Measurements from ENCODE around the gene PCNP. TPM values are rescaled to one million over a fixed set of nuclear protein-coding genes. Genes with fewer than 3 reads are reported as not detected.

The PCNP gene
- total and polyA plus RNA-seq, 2 donors (not counting 3 experiments of a cell fraction or from before 2014, with no cell fraction given) = 22.7 to 137 TPM

DNA sequence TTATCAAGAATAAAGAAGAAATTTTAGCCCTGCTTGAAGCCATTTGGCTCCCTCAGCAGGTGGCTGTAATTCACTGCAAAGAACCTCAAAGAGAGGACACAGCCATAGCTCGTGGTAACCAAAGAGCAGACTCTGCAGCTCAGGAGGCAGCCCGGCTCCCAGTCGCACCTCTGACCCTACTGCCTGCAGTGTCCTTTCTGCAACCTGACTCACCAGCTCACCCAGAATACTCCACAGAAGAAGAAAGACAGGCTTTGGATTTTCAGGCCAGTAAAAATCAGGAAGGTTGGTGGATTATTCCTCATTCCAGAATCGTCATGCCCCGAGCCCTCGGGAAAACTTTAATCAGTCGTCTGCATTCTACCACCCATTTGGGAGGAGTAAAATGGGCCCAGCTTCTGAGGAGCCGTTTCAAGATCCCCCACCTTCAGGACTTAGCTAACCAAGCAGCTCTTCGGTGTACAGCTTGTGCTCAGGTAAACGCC, 64.3 kb downstream of the PCNP start:
- no peak for FAIRE-seq
- TF ChIP-seq POLR2A (IDR thresholded peaks at IDR 0.05; ENCODE audit: low read depth, low read length) (no peak), FOS (IDR thresholded peaks at IDR 0.05; ENCODE audit: borderline replicate concordance, insufficient read depth, low read length) (no peak), GATA2 (IDR thresholded peaks at IDR 0.05; ENCODE audit: insufficient read depth, insufficient read length, low read depth, low read length) (no peak), POLR2AphosphoS5 (IDR thresholded peaks at IDR 0.05; ENCODE audit: insufficient read depth, low read depth, low read length) (no peak)
- TF ChIP-seq, protein P1, sequence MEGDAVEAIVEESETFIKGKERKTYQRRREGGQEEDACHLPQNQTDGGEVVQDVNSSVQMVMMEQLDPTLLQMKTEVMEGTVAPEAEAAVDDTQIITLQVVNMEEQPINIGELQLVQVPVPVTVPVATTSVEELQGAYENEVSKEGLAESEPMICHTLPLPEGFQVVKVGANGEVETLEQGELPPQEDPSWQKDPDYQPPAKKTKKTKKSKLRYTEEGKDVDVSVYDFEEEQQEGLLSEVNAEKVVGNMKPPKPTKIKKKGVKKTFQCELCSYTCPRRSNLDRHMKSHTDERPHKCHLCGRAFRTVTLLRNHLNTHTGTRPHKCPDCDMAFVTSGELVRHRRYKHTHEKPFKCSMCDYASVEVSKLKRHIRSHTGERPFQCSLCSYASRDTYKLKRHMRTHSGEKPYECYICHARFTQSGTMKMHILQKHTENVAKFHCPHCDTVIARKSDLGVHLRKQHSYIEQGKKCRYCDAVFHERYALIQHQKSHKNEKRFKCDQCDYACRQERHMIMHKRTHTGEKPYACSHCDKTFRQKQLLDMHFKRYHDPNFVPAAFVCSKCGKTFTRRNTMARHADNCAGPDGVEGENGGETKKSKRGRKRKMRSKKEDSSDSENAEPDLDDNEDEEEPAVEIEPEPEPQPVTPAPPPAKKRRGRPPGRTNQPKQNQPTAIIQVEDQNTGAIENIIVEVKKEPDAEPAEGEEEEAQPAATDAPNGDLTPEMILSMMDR (IDR thresholded peaks at IDR 0.05; ENCODE audit: extremely low read depth in 1 of 2, insufficient read depth in 1 of 2, low read depth in 1 of 2, low read length in 2 of 2) = no peak
- TF ChIP-seq, protein P2, sequence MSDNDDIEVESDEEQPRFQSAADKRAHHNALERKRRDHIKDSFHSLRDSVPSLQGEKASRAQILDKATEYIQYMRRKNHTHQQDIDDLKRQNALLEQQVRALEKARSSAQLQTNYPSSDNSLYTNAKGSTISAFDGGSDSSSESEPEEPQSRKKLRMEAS (IDR thresholded peaks at IDR 0.05; ENCODE audit: insufficient read depth, insufficient read length) = no peak

More for the DNA sequence above, 64.3 kb downstream of the PCNP start:
- no peak for DNase-seq (ENCODE audit: low read depth, low spot score)
- intact Hi-C loops (cut with micrococcal nuclease) = loop anchor here (5.0 to 10.0 kb wide), 2 partner anchors 256 to 1174 kb away; no protein-coding TSS in a partner anchor
- no peak overlapping the region for H3K9ac ChIP-seq (replicated peaks; ENCODE audit: extremely low read depth, insufficient read depth, low read length)
- H3K4me3 ChIP-seq (replicated peaks in 1 of 3; ENCODE audit: insufficient read depth in 1 of 3, low read depth in 1 of 3, low read length in 3 of 3) = no peak overlapping the region
- H3K36me3 ChIP-seq (ENCODE audit: control insufficient read depth in 2 of 2, extremely low read depth in 1 of 2, insufficient read depth in 2 of 2, low read length in 2 of 2) = no peaks in the 10 kb centered on the region
- H3K4me1 ChIP-seq (ENCODE audit: control insufficient read depth, extremely low read depth, insufficient read depth, low read length) = no peaks in the 10 kb centered on the region
- H3K27ac ChIP-seq (ENCODE audit: insufficient read depth, low read depth, low read length) = no peak overlapping the region
- CTCF ChIA-PET = interaction anchor here (0.6 to 2.5 kb wide), 5 partner anchors 65 to 1176 kb away, joined by 3 to 7 read pairs (median 6); partner anchors contain the start of gene PCNP
- no peak overlapping the region for H3K4me2 ChIP-seq (ENCODE audit: insufficient read depth, low read length)
- H2AFZ ChIP-seq (ENCODE audit: low read depth, low read length) = no peak overlapping the region
- H3K9me1 ChIP-seq (replicated peaks; ENCODE audit: control insufficient read depth, extremely low read depth, insufficient read depth, low read length) = no peaks in the 10 kb centered on the region
- dilution Hi-C loops (cut with MboI; ENCODE audit: extremely low pct_ligation_motif_present, low sequenced_read_pairs) = no loop called here
- POLR2A ChIA-PET = no interaction called here
- no TSS peak for BruUV-seq (replicated peaks)
- H3K79me2 ChIP-seq (ENCODE audit: control insufficient read depth, insufficient read depth, low read length) = no peaks in the 10 kb centered on the region
- no peaks in the 10 kb centered on the region for H4K20me1 ChIP-seq (replicated peaks; ENCODE audit: control insufficient read depth, extremely low read depth, insufficient read depth, low read length)
- no peaks in the 10 kb centered on the region for H3K9me3 ChIP-seq (replicated peaks; ENCODE audit: control insufficient read depth, insufficient read depth, low read length)
- no peaks in the 10 kb centered on the region for H3K27me3 ChIP-seq (ENCODE audit: control insufficient read depth in 2 of 2, insufficient read depth in 2 of 2, low read length in 2 of 2)
